IgD-negative memory B cell (primary cell): ENCODE results near the gene PHLPP2. TPM values are rescaled to one million over a fixed set of nuclear protein-coding genes. Genes with fewer than 3 reads are reported as not detected.

Experiments
- H3K27ac Mint-ChIP-seq, 3 donors: one replicate each; pipeline ENCODE4 v1.8.0; 2020 to 2022; ENCODE audit warnings: mild to moderate bottlenecking in 3 of 3, mixed read lengths in 3 of 3, moderate library complexity in 1 of 3
- H3K27me3 Mint-ChIP-seq: one replicate; pipeline ENCODE4 v1.8.0; 2021; ENCODE audit warnings: mixed read lengths
- H3K36me3 Mint-ChIP-seq: one replicate; pipeline ENCODE4 v1.8.0; 2020; ENCODE audit warnings: mild to moderate bottlenecking, mixed read lengths
- H3K4me1 Mint-ChIP-seq, 3 donors: one replicate each; pipeline ENCODE4 v1.8.0; 2020 to 2022; ENCODE audit warnings: mixed read lengths in 3 of 3, mild to moderate bottlenecking in 1 of 3
- H3K4me3 Mint-ChIP-seq, 4 donors: one replicate each; pipeline ENCODE4 v1.8.0; 2020 to 2022; ENCODE audit warnings: mild to moderate bottlenecking in 4 of 4, mixed read lengths in 4 of 4, moderate library complexity in 3 of 4
- H3K9me3 Mint-ChIP-seq, 3 donors: one replicate each; pipeline ENCODE4 v1.8.0; 2020 to 2021; ENCODE audit warnings: mixed read lengths in 3 of 3, mild to moderate bottlenecking in 1 of 3
- polyA plus RNA-seq: library from polyadenylated mRNA; unstranded; fragments of 300-500 nt; fragmentation: Illumina TruSeq; gene quantifications from one replicate; pipeline ENCODE4 v1.2.3, GENCODE V29; 2021

Gene PHLPP2
- 4.7 TPM for polyA plus RNA-seq

GRCh38 chr16:71724320-71724751 is at the start of gene PHLPP2:
Gene PHLPP2, minus strand, starts transcription at chr16:71724701. Its CDS starts 9,906 bp downstream, at chr16:71714795.
- H3K4me1 Mint-ChIP-seq, result peaks cover 32 to 37% (median 34%) of the 10 kb centered on the region in 3 donors
- peak within 1 kb of the TSS; percentile 75 to 91 (median 87) for H3K4me3 Mint-ChIP-seq
- H3K27ac Mint-ChIP-seq, result peak within 1 kb of the TSS; percentile 52 to 91 (median 88)

DNA sequence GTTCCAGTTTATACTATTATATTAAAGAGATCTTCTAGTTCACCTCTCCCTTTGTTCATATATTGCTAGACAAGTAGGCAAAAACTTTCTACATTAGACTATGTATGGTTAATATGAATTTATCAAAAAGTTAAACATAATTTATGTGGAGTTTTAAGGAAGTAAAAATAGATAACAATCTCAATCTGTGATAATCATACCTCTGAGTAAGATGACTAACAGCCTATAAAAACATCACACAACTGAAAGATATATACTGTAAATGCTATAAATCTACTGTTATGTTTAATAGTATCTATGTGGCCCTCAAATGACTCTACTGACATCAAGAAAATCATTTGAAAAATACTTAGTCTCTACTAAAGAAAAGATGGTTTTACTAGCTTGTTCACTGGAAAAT is 47.1 kb upstream of the PHLPP2 start:
- Mint-ChIP-seq H3K27me3 (no peaks in the 10 kb centered on the region), H3K36me3 (peaks cover 10% of the 10 kb centered on the region), H3K4me3 (no peak overlapping the region), H3K4me1 (peaks cover 12 to 13% (median 12%) of the 10 kb centered on the region in 3 donors), H3K9me3 (no peaks in the 10 kb centered on the region), H3K27ac (no peak overlapping the region)

More at GRCh38 chr16:71724320-71724751, at the start of gene PHLPP2:
- Mint-ChIP-seq H3K27me3 (no peaks in the 10 kb centered on the region), H3K9me3 (no peaks in the 10 kb centered on the region), H3K36me3 (no peaks in the 10 kb centered on the region)

- Mint-ChIP-seq H3K27me3 (no peaks in the 10 kb centered on the region), H3K27ac (peak overlapping the region in 2 of 3 donors; percentile 7 to 35), H3K4me1 (no peaks in the 10 kb centered on the region), H3K4me3 (no peak overlapping the region), H3K36me3 (peaks cover 7% of the 10 kb centered on the region), H3K9me3 (no peaks in the 10 kb centered on the region)
Observed at GRCh38 chr16:71769222-71769621, 44.7 kb upstream of the PHLPP2 start.

DNA sequence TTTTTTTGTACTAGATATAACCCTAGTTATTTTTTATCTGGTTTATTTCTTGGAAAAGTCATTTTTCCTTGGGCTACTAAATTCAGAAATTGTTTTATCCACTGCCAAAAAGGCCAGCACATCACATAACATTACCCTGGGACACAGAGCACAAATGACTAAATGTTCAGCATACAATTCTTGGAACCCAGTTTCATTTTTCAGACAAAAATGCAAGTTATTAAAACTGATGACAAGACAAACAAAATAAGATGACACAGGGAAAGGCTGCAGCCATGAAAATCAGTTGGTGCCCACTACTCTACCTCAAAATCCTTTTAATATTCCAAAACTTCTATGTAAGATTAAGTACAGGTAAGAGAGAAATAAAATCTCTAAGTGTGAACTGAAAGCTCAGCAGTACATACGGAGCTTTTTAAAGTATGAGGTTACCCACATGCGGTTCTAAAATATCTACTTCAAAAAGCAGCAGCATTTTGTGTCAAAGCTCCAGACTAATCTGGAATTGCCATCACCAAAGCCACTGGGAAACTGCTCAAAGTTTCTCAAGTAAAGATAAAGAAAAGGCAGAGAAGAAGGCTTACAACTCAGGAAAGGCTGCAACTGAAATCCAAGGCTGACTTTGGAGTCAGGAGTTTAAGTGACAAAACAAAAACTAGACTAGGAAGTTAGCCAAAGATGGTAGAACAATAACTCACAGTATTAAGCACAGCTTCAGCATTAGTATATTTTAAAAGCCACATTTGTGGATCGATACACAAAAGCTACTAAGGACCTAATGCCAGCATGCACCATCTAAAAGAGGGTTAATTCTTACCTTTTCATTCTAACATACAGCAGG is 42.8 kb upstream of the PHLPP2 start:
- Mint-ChIP-seq H3K4me3 (no peak overlapping the region), H3K27ac (no peak overlapping the region), H3K27me3 (no peaks in the 10 kb centered on the region), H3K36me3 (peaks cover 10% of the 10 kb centered on the region), H3K4me1 (no peaks in the 10 kb centered on the region), H3K9me3 (no peaks in the 10 kb centered on the region)

DNA sequence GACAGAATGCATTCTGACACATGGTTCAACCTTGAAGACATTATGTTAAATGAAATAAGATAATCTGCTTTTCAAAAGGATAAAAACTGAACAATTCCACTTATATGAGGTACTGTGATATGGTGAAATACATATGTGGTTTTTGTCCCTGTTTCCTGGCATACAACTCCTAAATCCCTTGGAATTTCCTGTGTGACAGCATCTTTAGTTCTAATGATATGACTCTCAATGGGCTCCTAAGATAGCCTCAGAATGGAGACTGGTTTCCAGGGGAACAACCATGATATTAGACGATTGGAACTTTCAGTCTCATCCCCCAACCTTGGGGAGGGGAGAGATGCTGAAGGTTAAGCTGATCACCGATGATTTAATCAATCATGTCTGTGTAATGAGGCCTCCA is 37.7 kb upstream of the PHLPP2 start:
- Mint-ChIP-seq H3K36me3 (peaks cover 3% of the 10 kb centered on the region), H3K27ac (no peak overlapping the region), H3K9me3 (no peaks in the 10 kb centered on the region), H3K4me1 (no peaks in the 10 kb centered on the region), H3K27me3 (no peaks in the 10 kb centered on the region), H3K4me3 (no peak overlapping the region)

- Mint-ChIP-seq H3K4me1 (no peaks in the 10 kb centered on the region), H3K9me3 (no peaks in the 10 kb centered on the region), H3K4me3 (no peak overlapping the region), H3K27ac (peak overlapping the region in 1 of 3 donors; percentile 19), H3K27me3 (no peaks in the 10 kb centered on the region), H3K36me3 (peaks cover 3% of the 10 kb centered on the region)
Observed at GRCh38 chr16:71761097-71761496, 36.6 kb upstream of the PHLPP2 start.

DNA sequence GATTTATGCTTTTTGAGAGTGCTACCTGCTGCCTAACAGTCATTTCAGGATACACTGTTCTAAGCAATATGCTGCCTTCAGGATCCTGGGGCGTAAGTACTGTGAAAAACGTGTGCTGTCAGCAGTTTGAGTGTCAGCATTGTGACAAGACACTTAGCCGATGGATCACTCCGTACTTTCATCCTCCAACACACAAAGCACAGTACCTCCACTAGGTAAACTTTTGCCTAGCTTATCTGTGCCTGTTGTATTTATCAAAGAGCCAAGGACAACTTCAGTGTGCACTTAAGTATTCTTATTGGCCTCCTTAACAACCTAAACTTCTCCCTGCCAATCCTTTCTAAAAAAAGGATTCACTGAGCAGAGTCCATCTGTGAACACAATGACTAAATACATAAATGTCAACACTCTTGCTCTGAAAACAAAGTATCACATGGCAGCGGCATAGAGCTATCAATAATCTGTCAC is 33.8 kb upstream of the PHLPP2 start:
- Mint-ChIP-seq H3K36me3 (peaks cover 5% of the 10 kb centered on the region), H3K4me1 (peaks cover 0 to 2% (median 2%) of the 10 kb centered on the region in 3 donors), H3K4me3 (no peak overlapping the region), H3K9me3 (no peaks in the 10 kb centered on the region), H3K27me3 (no peaks in the 10 kb centered on the region), H3K27ac (peak overlapping the region in 1 of 3 donors; percentile 19)

- Mint-ChIP-seq H3K27ac (no peak overlapping the region), H3K27me3 (no peaks in the 10 kb centered on the region), H3K9me3 (no peaks in the 10 kb centered on the region), H3K36me3 (peaks cover 3% of the 10 kb centered on the region), H3K4me1 (peaks cover 0 to 4% (median 2%) of the 10 kb centered on the region in 3 donors), H3K4me3 (no peak overlapping the region)
Observed at GRCh38 chr16:71754652-71755051, 30.2 kb upstream of the PHLPP2 start.

DNA sequence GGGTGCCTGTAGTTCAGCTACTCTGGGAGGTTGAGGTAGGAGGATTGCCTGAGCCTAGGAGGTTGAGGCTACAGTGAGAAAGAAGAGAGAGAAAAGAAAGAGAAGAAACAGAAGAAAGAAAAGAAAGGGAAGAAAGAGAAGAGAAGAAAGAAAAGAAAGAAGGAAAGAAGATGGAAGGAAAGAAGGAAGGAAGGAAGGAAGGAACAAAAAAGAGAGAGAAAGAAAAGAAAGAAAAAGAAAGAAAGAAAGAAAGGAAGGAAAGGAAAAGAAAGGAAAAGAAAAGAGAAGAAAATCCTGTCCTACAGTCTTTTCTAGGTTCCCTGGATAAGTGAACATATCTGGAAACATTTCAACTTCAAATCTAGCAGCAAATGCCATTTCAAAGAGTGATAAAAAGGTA is 29.6 kb upstream of the PHLPP2 start:
- H3K36me3 Mint-ChIP-seq, result peaks cover 3% of the 10 kb centered on the region
- H3K4me1 Mint-ChIP-seq, result peaks cover 0 to 4% (median 2%) of the 10 kb centered on the region in 3 donors
- peak overlapping the region in 1 of 3 donors; percentile 85 for H3K27ac Mint-ChIP-seq

GRCh38 chr16:71748226-71748625 is 23.7 kb upstream of the PHLPP2 start:
- Mint-ChIP-seq H3K9me3 (no peaks in the 10 kb centered on the region), H3K4me3 (no peak overlapping the region), H3K27ac (no peak overlapping the region), H3K4me1 (peaks cover 0 to 5% (median 1%) of the 10 kb centered on the region in 3 donors), H3K36me3 (peaks cover 4% of the 10 kb centered on the region), H3K27me3 (no peaks in the 10 kb centered on the region)

More for the DNA sequence above, 29.6 kb upstream of the PHLPP2 start:
- Mint-ChIP-seq H3K27me3 (no peaks in the 10 kb centered on the region), H3K9me3 (no peaks in the 10 kb centered on the region), H3K4me3 (no peak overlapping the region)

GRCh38 chr16:71746442-71747046 is 22.0 kb upstream of the PHLPP2 start:
- Mint-ChIP-seq H3K36me3 (peaks cover 4% of the 10 kb centered on the region), H3K27ac (peak overlapping the region in 1 of 3 donors; percentile 40), H3K4me1 (peaks cover 0 to 3% (median 1%) of the 10 kb centered on the region in 3 donors), H3K4me3 (no peak overlapping the region), H3K9me3 (no peaks in the 10 kb centered on the region), H3K27me3 (no peaks in the 10 kb centered on the region)

- Mint-ChIP-seq H3K36me3 (no peaks in the 10 kb centered on the region), H3K27me3 (no peaks in the 10 kb centered on the region), H3K4me3 (no peak overlapping the region), H3K9me3 (no peaks in the 10 kb centered on the region), H3K27ac (no peak overlapping the region), H3K4me1 (no peaks in the 10 kb centered on the region)
Observed at GRCh38 chr16:71738855-71739254, 14.4 kb upstream of the PHLPP2 start.

DNA sequence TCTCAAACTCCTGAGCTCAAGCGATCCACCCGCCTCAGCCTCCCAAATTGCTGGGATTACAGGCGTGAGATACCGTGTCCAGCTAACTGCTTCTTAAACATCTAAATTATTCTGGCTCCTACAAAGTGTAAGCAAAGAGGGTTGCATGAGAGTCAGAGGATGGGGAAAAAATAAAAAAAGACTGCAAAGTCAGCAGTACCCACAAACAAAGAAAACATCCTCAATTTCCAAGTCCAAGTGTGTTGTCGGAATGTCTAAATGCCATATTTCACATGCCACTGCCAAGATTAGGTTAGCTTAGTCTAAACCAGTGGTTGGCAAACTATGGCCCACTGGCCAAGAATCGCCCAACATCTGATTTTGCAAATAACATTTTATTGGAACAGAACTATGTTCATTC is 13.0 kb upstream of the PHLPP2 start:
- Mint-ChIP-seq H3K27me3 (no peaks in the 10 kb centered on the region), H3K36me3 (no peaks in the 10 kb centered on the region), H3K27ac (no peak overlapping the region), H3K9me3 (no peaks in the 10 kb centered on the region), H3K4me3 (no peak overlapping the region), H3K4me1 (no peaks in the 10 kb centered on the region)

DNA sequence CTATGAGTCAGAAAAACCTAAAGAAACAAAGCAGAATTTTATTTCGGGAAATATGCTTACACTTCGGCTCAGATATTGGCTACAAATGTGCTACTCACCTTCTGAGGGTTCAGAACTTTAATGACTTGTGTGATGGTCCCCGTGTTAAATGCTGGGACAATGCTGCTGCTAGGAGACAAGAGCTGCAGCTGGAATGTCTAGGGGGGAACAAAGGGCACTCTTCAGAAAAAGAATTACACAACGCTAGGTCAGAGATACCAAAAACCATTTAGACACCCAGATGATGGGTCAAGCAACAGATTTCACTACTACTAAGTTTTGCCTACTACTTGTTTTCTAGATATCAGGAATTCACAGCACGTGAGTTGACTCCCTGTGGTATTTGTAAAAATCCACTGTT is 10.0 kb upstream of the PHLPP2 start:
- H3K27ac Mint-ChIP-seq, result no peak overlapping the region
- no peaks in the 10 kb centered on the region for H3K36me3 Mint-ChIP-seq
- no peak overlapping the region for H3K4me3 Mint-ChIP-seq
- no peaks in the 10 kb centered on the region for H3K27me3 Mint-ChIP-seq
- no peaks in the 10 kb centered on the region for H3K9me3 Mint-ChIP-seq
- no peaks in the 10 kb centered on the region for H3K4me1 Mint-ChIP-seq

DNA sequence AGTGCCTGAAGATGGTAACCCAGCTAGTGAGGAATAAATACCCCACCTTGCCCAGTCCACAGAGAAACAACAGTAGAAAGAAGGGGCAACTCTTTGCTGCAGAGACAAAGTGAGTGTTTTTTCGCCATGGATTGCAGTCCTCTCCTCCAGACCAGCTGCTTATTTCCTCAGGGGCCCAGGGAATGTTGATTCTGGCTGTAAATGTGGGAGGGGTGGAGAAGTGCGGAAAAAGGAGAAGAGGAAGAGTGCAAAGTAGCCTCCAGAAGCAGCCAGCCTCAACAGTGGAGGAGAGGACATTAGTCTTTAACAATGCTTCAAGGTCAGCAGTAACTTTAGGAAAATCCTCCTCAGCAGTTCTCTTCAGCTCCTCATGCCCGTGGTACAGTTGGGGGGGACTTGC is 8.1 kb upstream of the PHLPP2 start:
- Mint-ChIP-seq H3K4me1 (peaks cover 6 to 8% (median 7%) of the 10 kb centered on the region in 3 donors), H3K36me3 (no peaks in the 10 kb centered on the region), H3K4me3 (no peak overlapping the region), H3K27me3 (no peaks in the 10 kb centered on the region), H3K27ac (peak overlapping the region in 2 of 3 donors; percentile 13 to 53), H3K9me3 (no peaks in the 10 kb centered on the region)
